HepG2 (cell line): ENCODE data around the gene IFIT2. TPM values are rescaled to one million over a fixed set of nuclear protein-coding genes. Genes with fewer than 3 reads are reported as not detected.

Experiments used
- ATAC-seq: fragments of 200-7000 bp; cut with Tn5 transposase; 3 replicates; pipeline ENCODE4 v1.9.1; 2020; ENCODE audit warnings: mild to moderate bottlenecking, moderate library complexity
- BruUV-seq: library from RNA; stranded (reverse); fragments of 400-500 nt; replicated peaks from 2 replicates; lab custom pipeline; 2021; lab: Mats Ljungman, UMichigan
- CTCF ChIA-PET: fragments of 300-600 bp; formaldehyde crosslinking; extraction: SDS; loops from one replicate; lab custom pipeline; 2021; ENCODE audit warnings: low total read pairs, inconsistent platforms, low intra/inter-chr PET ratio; lab: Yijun Ruan, JAX
- POLR2A ChIA-PET: fragments of 350-600 bp; sonication (Branson Sonifier 250); formaldehyde crosslinking; loops from one replicate; lab custom pipeline; 2020; ENCODE audit warnings: antibody characterized with exemption, inconsistent platforms; lab: Yijun Ruan, JAX
- DNase-seq: peaks from one replicate; pipeline ENCODE4 v3.0.0-alpha.2; 2015; ENCODE audit warnings: low spot score
- FAIRE-seq: peaks from 3 replicates; lab custom pipeline; 2011; peaks lifted over from hg19 to GRCh38; lab: Jason Lieb, UNC
- H2AFZ ChIP-seq: one replicate; pipeline ENCODE4 v1.6.1; 2011; ENCODE audit warnings: low read length, inconsistent platforms
- H3K27ac ChIP-seq: fragments of 300-600 bp; 3 replicates; pipeline ENCODE4 v1.8.0; 2011; ENCODE audit warnings: mixed run types, mild to moderate bottlenecking, mixed read lengths, low read length, inconsistent platforms; ENCODE audit not compliant: insufficient read depth; ENCODE audit errors: extremely low read length
- H3K27me3 ChIP-seq, 2 experiments: fragments of 200-600 bp in 1 of 2; 2 replicates in 1 of 2; 3 replicates in 1 of 2; pipeline versions ENCODE4 v1.6.0 to v1.8.0; 2011; ENCODE audit warnings: low read length in 2 of 2, mild to moderate bottlenecking in 2 of 2, moderate library complexity in 2 of 2, inconsistent platforms in 1 of 2; ENCODE audit not compliant: insufficient read depth in 2 of 2, control insufficient read depth in 1 of 2
- H3K36me3 ChIP-seq, 2 experiments: fragments of 200-600 bp in 1 of 2; replicated peaks in 1 of 2; 2 replicates in 1 of 2; 3 replicates in 1 of 2; pipeline versions ENCODE4 v1.5.1 to v1.8.0; 2011; ENCODE audit warnings: low read length in 2 of 2, inconsistent platforms in 1 of 2; ENCODE audit not compliant: insufficient read depth in 2 of 2, control insufficient read depth in 1 of 2
- H3K4me1 ChIP-seq: 2 replicates; pipeline ENCODE4 v1.5.1; 2012; ENCODE audit warnings: low read length, inconsistent platforms; ENCODE audit not compliant: insufficient read depth
- H3K4me2 ChIP-seq: 2 replicates; pipeline ENCODE4 v1.6.0; 2011; ENCODE audit warnings: low read depth, low read length, inconsistent platforms
- H3K4me3 ChIP-seq, 3 experiments: fragments of 200-600 bp in 1 of 3; sonication (generic), shearing (Covaris generic) in 1 of 3; replicated peaks in 1 of 3; 2 replicates each; pipeline ENCODE4 v1.5.1; 2011 to 2016; ENCODE audit warnings: low read length in 3 of 3, inconsistent platforms in 2 of 3, low read depth in 2 of 3, mild to moderate bottlenecking in 2 of 3, control low read depth in 1 of 3, mixed read lengths in 1 of 3; ENCODE audit not compliant: insufficient read depth in 1 of 3
- H3K79me2 ChIP-seq: one replicate; pipeline ENCODE4 v1.6.1; 2011; ENCODE audit warnings: low read length, inconsistent platforms; ENCODE audit not compliant: insufficient read depth
- H3K9ac ChIP-seq: 2 replicates; pipeline ENCODE4 v1.6.0; 2011; ENCODE audit warnings: mild to moderate bottlenecking, low read depth, low read length, inconsistent platforms; ENCODE audit not compliant: insufficient read depth
- H3K9me3 ChIP-seq: 2 replicates; pipeline ENCODE4 v1.5.1; 2012; ENCODE audit warnings: mild to moderate bottlenecking, low read length
- H4K20me1 ChIP-seq: 2 replicates; pipeline ENCODE4 v1.6.0; 2011; ENCODE audit warnings: inconsistent platforms, mild to moderate bottlenecking, low read length, moderate library complexity; ENCODE audit not compliant: insufficient read depth
- ADNP ChIP-seq: sonication (generic); formaldehyde crosslinking; IDR thresholded peaks from 2 replicates; pipeline ENCODE4 v1.4.0; 2020; ENCODE audit warnings: missing genetic modification reagents
- GTF3A ChIP-seq: sonication (generic); formaldehyde crosslinking; conservative IDR thresholded peaks from 2 replicates; pipeline ENCODE4 v1.4.0; 2020; ENCODE audit warnings: mild to moderate bottlenecking, missing genetic modification reagents
- KAT2B ChIP-seq: fragments of 150-350 bp; IDR thresholded peaks from 2 replicates; pipeline ENCODE4 v1.6.1; 2014; ENCODE audit warnings: low read depth, low read length, borderline replicate concordance
- MEIS2 ChIP-seq: sonication (generic); formaldehyde crosslinking; IDR thresholded peaks from 2 replicates; pipeline ENCODE4 v1.9.0; 2021; ENCODE audit warnings: mild to moderate bottlenecking, missing genetic modification reagents
- NCOR1 ChIP-seq: fragments of 200-600 bp; sonication (generic); IDR thresholded peaks from 2 replicates; pipeline ENCODE4 v1.7.0; 2017; ENCODE audit warnings: antibody characterized with exemption, low read length, borderline replicate concordance
- NFE2L1 ChIP-seq: sonication (generic); formaldehyde crosslinking; IDR thresholded peaks from 2 replicates; pipeline ENCODE4 v1.4.0; 2020; ENCODE audit warnings: missing genetic modification reagents, mild to moderate bottlenecking, borderline replicate concordance
- SRSF1 ChIP-seq: fragments of 200-400 bp; formaldehyde crosslinking; optimal IDR thresholded peaks from 2 replicates; pipeline ENCODE3; 2017; ENCODE audit warnings: mild to moderate bottlenecking, low read depth, low read length, moderate library complexity
- TCF7 ChIP-seq: sonication (generic); IDR thresholded peaks from 2 replicates; pipeline ENCODE4 v1.6.1; 2016; ENCODE audit warnings: antibody characterized with exemption, low read depth
- ZIK1 ChIP-seq: sonication (generic); formaldehyde crosslinking; IDR thresholded peaks from 2 replicates; pipeline ENCODE4 v1.5.0; 2020; ENCODE audit warnings: mild to moderate bottlenecking, low read depth, missing genetic modification reagents, borderline replicate concordance
- ZMAT3 ChIP-seq: sonication (generic); formaldehyde crosslinking; conservative IDR thresholded peaks from 2 replicates; pipeline ENCODE4 v1.7.0; 2021; ENCODE audit warnings: missing genetic modification reagents
- ZNF160 ChIP-seq: sonication (generic); formaldehyde crosslinking; IDR thresholded peaks from 2 replicates; pipeline ENCODE4 v1.8.0; 2022; ENCODE audit warnings: mild to moderate bottlenecking, inconsistent platforms, missing genetic modification reagents
- ZNF296 ChIP-seq: sonication (generic); formaldehyde crosslinking; conservative IDR thresholded peaks from 2 replicates; pipeline ENCODE4 v1.5.0; 2020; ENCODE audit warnings: mild to moderate bottlenecking, missing genetic modification reagents
- ZNF720 ChIP-seq: sonication (generic); formaldehyde crosslinking; IDR thresholded peaks from 2 replicates; pipeline ENCODE4 v1.4.0; 2020; ENCODE audit warnings: missing genetic modification reagents
- WGBS: methylation state at CpG from one replicate; pipeline ENCODE4 v1.1.6; 2017; ENCODE audit warnings: low lambda C conversion rate; 5-methylcytosine and 5-hydroxymethylcytosine counted together
- in situ Hi-C: cut with HindIII; loops from 2 replicates; pipeline ENCODE4 v1.10.0; 2017; ENCODE audit warnings: low pct_unique_long_range_greater_than_20kb; ENCODE audit not compliant: extremely low pct_ligation_motif_present
- intact Hi-C: fragments of 100-400 bp; cut with micrococcal nuclease; formaldehyde crosslinking; loops from one replicate; pipeline ENCODE4 v1.10.0; 2022; ENCODE audit not compliant: unreplicated experiment
- polyA plus RNA-seq, 8 experiments: library from polyadenylated mRNA; depleted of rRNA in 3 of 8; stranded (reverse) in 7 of 8; unstranded in 1 of 8; fragments of >200 nt; fragmentation: Illumina TruSeq in 4 of 8; extraction: Trizol in 4 of 8; gene quantifications; 2 replicates each; pipeline versions ENCODE4 v1.2.1 to v1.2.3, GENCODE V29; 2011 to 2016; ENCODE audit warnings: low read depth in 4 of 8, missing spikeins in 1 of 8, mixed read lengths in 1 of 8; ENCODE audit not compliant: insufficient read depth in 1 of 8
- total RNA-seq, 5 experiments: library from RNA; depleted of rRNA; stranded (reverse); fragments of >200 nt; fragmentation: Illumina TruSeq; extraction: Trizol; gene quantifications; 2 replicates each; pipeline ENCODE4 v1.2.3, GENCODE V29; 2016; ENCODE audit warnings: low read depth in 1 of 5
- TF ChIP-seq, protein P1 (sequence below): sonication (generic); formaldehyde crosslinking; IDR thresholded peaks from 2 replicates; pipeline ENCODE4 v1.4.0; 2020; ENCODE audit warnings: missing genetic modification reagents, borderline replicate concordance

The IFIT2 gene
- total and polyA plus RNA-seq, 2 of the 13 experiments (the other 11 are each of a cell fraction or from before 2014, with no cell fraction given), result 0.04 to 0.15 TPM

DNA sequence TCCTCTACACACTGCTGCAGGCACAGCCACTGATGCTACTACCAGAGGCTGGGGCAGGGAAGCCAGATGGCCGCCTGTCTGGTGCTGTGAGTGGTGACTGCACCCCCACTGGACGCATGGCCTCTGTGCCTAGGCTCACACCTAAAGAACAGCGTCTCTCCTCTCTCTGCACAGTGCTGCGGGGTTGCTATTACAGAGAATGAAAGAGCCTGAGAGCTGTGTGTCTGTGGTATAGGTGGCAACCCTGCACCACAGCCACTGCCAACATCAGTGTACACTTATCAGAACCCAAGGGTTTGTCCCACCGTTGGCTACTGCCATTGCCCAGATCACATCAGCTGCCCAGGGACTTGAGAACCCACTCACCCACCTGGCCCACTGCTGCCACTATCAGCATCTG lies 4.1 kb upstream of the IFIT2 start:
- H3K4me1 ChIP-seq, result peaks cover 14% of the 10 kb centered on the region
- intact Hi-C loops (no loop called here), in situ Hi-C loops (no loop called here)
- no peak overlapping the region for H3K4me2 ChIP-seq
- no peak for TF ChIP-seq ZNF720 (CRISPR knock-in tag)
- no peak for TF ChIP-seq ZIK1 (CRISPR knock-in tag)
- no peak for TF ChIP-seq KAT2B
- TF ChIP-seq TCF7, result no peak
- TF ChIP-seq NFE2L1 (CRISPR knock-in tag), result no peak
- TF ChIP-seq NCOR1, result no peak
- TF ChIP-seq ADNP (CRISPR knock-in tag), result no peak
- no peak for TF ChIP-seq ZMAT3 (CRISPR knock-in tag)
- TF ChIP-seq, protein P1, sequence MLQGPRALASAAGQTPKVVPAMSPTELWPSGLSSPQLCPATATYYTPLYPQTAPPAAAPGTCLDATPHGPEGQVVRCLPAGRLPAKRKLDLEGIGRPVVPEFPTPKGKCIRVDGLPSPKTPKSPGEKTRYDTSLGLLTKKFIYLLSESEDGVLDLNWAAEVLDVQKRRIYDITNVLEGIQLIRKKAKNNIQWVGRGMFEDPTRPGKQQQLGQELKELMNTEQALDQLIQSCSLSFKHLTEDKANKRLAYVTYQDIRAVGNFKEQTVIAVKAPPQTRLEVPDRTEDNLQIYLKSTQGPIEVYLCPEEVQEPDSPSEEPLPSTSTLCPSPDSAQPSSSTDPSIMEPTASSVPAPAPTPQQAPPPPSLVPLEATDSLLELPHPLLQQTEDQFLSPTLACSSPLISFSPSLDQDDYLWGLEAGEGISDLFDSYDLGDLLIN (CRISPR knock-in tag), result no peak
- ATAC-seq (no peak), FAIRE-seq (no peak), DNase-seq (no peak)
- POLR2A ChIA-PET, result no interaction called here
- H3K36me3 ChIP-seq, result no peaks in the 10 kb centered on the region
- H3K27me3 ChIP-seq, result no peaks in the 10 kb centered on the region
- no peak overlapping the region for H3K9ac ChIP-seq
- H3K27ac ChIP-seq, result no peak overlapping the region
- H2AFZ ChIP-seq, result no peak overlapping the region
- no peaks in the 10 kb centered on the region for H4K20me1 ChIP-seq
- H3K9me3 ChIP-seq, result no peaks in the 10 kb centered on the region
- no peak overlapping the region for H3K4me3 ChIP-seq
- H3K79me2 ChIP-seq, result no peaks in the 10 kb centered on the region
- WGBS, result 83% methylated on average over 2 of the region's 5 CpGs
- CTCF ChIA-PET, result no interaction called here
- BruUV-seq, result no TSS peak

DNA sequence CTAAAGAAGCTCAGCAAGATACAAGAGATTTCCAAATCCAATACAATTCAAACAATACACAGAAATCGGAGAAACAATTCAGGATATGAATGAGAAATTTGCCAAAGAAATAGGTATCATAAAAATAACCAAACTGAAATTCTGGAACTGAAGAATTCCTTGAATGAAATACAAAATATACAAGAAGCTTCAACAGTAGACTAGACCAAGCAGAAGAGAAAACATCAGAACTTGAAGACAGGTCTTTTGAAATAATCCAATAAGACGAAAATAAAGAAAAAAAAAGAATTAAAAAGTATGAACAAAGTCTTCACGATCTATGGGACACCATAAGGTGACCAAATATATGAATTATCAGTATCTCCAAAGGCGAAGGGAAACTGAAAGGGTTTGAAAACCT lies 2.8 kb upstream of the IFIT2 start:
- Histone ChIP-seq H2AFZ (no peak overlapping the region), H3K9ac (no peak overlapping the region), H3K79me2 (no peaks in the 10 kb centered on the region), H3K4me2 (no peak overlapping the region), H3K36me3 (no peaks in the 10 kb centered on the region), H3K4me3 (no peak overlapping the region), H4K20me1 (no peaks in the 10 kb centered on the region), H3K27me3 (no peaks in the 10 kb centered on the region), H3K27ac (no peak overlapping the region), H3K4me1 (peaks cover 15% of the 10 kb centered on the region), H3K9me3 (no peaks in the 10 kb centered on the region)
- in situ Hi-C loops (no loop called here), intact Hi-C loops (no loop called here)
- TF ChIP-seq ZNF296 (CRISPR knock-in tag) (no peak), MEIS2 (CRISPR knock-in tag) (no peak), ZNF160 (CRISPR knock-in tag) (peak; percentile 67; the same call in 1 of the 2 replicates), GTF3A (CRISPR knock-in tag) (no peak), SRSF1 (no peak)
- 34% methylated on average over 4 of the region's 4 CpGs for WGBS
- no peak for FAIRE-seq
- ATAC-seq, result no peak
- ChIA-PET POLR2A (no interaction called here), CTCF (no interaction called here)
- BruUV-seq, result no TSS peak
- DNase-seq, result no peak
